ENCODE data around the gene CA5A.

DNA sequence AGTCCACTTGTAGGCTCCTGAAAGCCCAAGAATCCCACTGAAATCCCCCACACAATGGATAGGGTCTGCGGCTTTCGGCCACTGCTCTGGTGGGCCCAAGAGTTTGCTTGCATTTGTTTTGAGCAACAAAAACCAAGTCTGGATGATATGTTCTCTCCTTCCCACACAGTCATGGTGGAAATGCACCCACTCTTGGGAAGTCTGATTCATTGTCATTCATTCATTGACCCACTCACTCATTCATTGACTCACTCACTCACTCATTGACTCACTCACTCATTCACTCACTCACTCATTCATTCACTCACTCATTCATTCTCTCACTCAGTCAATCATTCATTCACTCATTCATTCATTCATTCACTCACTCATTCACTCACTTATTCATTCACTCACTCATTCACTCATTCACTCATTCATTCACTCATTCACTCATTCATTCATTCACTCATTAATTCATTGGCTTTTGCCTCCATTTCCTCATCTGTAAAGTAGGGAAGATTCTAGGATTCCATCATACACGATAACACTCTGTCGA, 2.2 kb upstream of the CA5A start:
- TF ChIP-seq TAF1 (IDR thresholded peaks at IDR 0.05; ENCODE audit: control insufficient read depth, extremely low read depth, insufficient read depth, low read length, severe bottlenecking) = no peak
- TF ChIP-seq, protein P1, sequence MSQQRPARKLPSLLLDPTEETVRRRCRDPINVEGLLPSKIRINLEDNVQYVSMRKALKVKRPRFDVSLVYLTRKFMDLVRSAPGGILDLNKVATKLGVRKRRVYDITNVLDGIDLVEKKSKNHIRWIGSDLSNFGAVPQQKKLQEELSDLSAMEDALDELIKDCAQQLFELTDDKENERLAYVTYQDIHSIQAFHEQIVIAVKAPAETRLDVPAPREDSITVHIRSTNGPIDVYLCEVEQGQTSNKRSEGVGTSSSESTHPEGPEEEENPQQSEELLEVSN (IDR thresholded peaks at IDR 0.05; ENCODE audit: borderline replicate concordance in 1 of 2, extremely low read depth in 1 of 2, insufficient read depth in 1 of 2, insufficient read length in 1 of 2, low read depth in 1 of 2, low read length in 1 of 2, poor library complexity in 1 of 2, severe bottlenecking in 1 of 2) = no peak
- no peak for TF ChIP-seq SAP30 (IDR thresholded peaks at IDR 0.05; ENCODE audit: borderline replicate concordance, insufficient read depth, low read depth, low read length, poor library complexity, severe bottlenecking)

Data from K562 (cell line).